BE2C (cell line): ENCODE results near the gene ANKRD6.

Experiments used
- DNase-seq: peaks from one replicate; pipeline ENCODE4 v3.0.0-alpha.2; 2020
- H3K27me3 ChIP-seq: fragments of 250-450 bp; sonication (Bioruptor Pico); 2 replicates; pipeline ENCODE4 v1.5.1; 2020; ENCODE audit warnings: mild to moderate bottlenecking
- H3K36me3 ChIP-seq: fragments of 250-450 bp; sonication (Bioruptor Pico); 2 replicates; pipeline ENCODE4 v1.5.1; 2020; ENCODE audit warnings: mild to moderate bottlenecking
- H3K4me1 ChIP-seq: fragments of 250-450 bp; sonication (Bioruptor Pico); 2 replicates; pipeline ENCODE4 v1.5.1; 2020
- H3K4me3 ChIP-seq: 2 replicates; pipeline ENCODE4 v1.5.1; 2011; ENCODE audit warnings: low read depth, low read length
- H3K9me3 ChIP-seq: fragments of 250-450 bp; sonication (Bioruptor Pico); 2 replicates; pipeline ENCODE4 v1.5.1; 2020
- TF ChIP-seq, protein P1 (sequence below): IDR thresholded peaks from 2 replicates; pipeline ENCODE4 v1.5.1; 2012; ENCODE audit warnings: mild to moderate bottlenecking, low read depth, low read length

Gene ANKRD6

DNA sequence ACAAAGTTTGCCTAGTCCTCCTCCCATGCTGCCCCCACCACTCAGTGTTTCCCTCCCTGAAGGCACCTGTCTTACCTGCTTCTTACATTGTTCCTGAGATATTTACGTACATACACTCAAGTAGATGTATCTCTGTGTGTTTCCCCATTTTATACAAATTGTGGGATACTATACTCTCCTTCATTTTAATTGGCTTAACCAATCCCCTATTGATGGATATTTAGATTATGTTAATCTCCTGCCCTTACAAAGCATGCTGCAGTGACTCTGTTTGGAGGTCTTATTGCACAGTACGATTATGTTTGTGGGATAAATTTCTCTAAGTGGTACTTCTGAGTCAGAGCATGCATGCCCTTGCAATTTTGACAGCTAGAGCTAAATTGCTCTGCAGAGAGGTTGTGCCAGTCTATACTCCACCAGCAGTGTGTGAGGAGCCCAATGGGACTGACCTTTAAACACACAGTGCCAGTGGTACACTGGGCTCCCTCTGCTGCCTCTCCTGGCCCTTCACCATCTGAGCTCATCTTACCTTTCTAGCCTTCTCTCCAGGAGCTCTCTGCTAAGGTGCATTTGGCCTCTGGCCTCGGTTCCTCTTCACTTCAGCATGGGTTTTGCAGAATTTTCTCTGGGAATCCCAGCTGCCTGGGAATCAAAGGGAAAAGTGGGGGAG is 148.2 kb downstream of the ANKRD6 start:
- Histone ChIP-seq H3K27me3 (no peaks in the 10 kb centered on the region), H3K9me3 (no peaks in the 10 kb centered on the region), H3K4me1 (no peaks in the 10 kb centered on the region), H3K4me3 (no peak overlapping the region), H3K36me3 (no peaks in the 10 kb centered on the region)
- TF ChIP-seq, protein P1, sequence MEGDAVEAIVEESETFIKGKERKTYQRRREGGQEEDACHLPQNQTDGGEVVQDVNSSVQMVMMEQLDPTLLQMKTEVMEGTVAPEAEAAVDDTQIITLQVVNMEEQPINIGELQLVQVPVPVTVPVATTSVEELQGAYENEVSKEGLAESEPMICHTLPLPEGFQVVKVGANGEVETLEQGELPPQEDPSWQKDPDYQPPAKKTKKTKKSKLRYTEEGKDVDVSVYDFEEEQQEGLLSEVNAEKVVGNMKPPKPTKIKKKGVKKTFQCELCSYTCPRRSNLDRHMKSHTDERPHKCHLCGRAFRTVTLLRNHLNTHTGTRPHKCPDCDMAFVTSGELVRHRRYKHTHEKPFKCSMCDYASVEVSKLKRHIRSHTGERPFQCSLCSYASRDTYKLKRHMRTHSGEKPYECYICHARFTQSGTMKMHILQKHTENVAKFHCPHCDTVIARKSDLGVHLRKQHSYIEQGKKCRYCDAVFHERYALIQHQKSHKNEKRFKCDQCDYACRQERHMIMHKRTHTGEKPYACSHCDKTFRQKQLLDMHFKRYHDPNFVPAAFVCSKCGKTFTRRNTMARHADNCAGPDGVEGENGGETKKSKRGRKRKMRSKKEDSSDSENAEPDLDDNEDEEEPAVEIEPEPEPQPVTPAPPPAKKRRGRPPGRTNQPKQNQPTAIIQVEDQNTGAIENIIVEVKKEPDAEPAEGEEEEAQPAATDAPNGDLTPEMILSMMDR, result no peak
- no peak for DNase-seq

DNA sequence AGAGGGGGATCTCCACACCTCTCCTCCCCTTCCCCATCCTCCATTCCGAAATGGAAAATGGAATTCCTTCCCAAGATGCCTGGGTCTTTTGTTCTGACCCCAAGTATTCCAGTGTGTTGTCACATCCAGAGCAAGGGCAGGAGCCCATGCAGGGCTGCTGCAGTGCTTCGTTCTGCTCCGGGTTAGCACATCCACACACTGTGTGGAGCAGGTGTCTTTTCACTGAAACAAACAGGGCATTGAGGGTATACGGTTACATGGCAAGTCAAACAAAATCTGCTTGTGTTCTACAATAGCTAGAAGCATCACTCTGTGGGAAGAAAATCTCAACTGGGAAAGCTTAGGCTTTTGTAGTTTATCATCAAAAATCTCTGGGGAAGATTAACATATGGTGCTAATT is 148.7 kb downstream of the ANKRD6 start:
- no peak for DNase-seq
- no peaks in the 10 kb centered on the region for H3K9me3 ChIP-seq
- H3K4me3 ChIP-seq, result no peak overlapping the region
- TF ChIP-seq, protein P1, result no peak
- no peaks in the 10 kb centered on the region for H3K36me3 ChIP-seq
- no peaks in the 10 kb centered on the region for H3K27me3 ChIP-seq
- no peaks in the 10 kb centered on the region for H3K4me1 ChIP-seq

DNA sequence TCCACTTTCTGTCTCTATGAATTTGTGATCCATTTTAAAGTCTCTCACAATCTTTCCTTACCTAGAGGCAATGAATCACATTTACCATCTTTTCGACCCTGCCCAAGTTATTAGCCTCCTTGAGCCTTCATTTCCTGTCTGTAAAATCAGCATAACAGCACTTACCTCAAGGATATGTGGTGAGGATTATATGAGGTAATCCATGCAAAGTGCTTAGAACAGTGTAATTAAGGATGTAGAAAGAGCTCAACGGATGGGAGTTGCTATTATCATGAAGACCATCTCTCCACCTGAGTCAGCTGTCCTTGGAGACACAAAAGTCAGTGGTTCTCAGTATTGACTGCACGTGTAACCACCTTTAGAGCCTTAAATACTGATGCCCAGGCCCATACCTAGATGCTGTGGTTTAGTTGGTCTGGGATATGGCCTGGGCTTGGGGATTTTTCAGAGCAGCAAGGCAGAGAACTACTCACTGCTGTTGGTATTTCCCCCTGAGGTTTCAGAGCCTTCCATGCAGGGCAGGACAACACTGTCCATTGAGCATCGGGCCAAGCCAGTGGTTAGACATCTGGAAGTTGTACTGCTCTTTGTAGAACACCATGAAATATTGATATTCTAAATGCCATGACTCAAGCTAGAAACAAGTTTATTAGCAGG is 149.8 kb downstream of the ANKRD6 start:
- TF ChIP-seq, protein P1, result no peak
- DNase-seq, result no peak
- H3K4me3 ChIP-seq, result no peak overlapping the region
- no peaks in the 10 kb centered on the region for H3K4me1 ChIP-seq
- H3K36me3 ChIP-seq, result no peaks in the 10 kb centered on the region
- H3K27me3 ChIP-seq, result no peaks in the 10 kb centered on the region
- no peaks in the 10 kb centered on the region for H3K9me3 ChIP-seq

DNA sequence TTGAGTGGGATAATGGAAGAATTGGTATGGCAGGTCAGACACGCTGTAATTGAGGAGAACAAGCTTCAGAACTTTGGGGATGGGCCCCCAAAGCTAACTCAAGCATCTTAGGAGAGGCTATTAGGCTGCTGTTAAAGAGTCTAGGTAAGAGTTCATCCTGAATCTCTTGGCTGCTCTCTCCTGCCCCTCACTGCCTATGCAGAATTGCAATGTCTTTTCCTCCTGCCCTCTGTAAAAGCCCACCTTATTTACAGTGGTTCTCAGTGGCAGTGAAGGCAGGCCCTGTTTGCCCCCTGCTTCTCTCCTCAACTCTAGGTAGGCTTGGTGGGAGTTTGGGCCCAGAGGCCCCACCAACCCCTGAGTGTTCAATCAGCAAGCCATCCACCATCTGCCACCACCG is 150.6 kb downstream of the ANKRD6 start:
- Histone ChIP-seq H3K9me3 (no peaks in the 10 kb centered on the region), H3K4me1 (no peaks in the 10 kb centered on the region), H3K27me3 (no peaks in the 10 kb centered on the region), H3K4me3 (no peak overlapping the region), H3K36me3 (no peaks in the 10 kb centered on the region)
- TF ChIP-seq, protein P1, result no peak
- DNase-seq, result no peak

DNA sequence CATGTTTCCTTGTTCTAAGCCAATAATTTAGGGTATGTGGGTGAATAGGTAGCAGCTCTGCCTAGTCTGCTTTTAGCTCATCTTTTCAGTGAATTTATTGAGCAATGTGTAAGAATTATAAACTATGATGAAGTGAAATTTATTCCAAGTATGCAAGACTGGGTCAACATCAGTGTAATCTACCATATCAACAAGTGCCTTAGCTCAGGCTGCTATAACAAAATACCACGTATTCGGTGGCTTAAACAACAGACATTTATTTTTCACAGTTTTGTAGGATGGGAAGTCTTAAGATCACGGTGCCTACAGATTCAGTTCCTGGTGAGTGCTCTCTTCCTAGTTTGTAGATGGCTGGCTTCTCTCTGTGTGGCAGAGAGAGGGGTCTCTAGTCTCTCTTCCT is 151.6 kb downstream of the ANKRD6 start:
- TF ChIP-seq, protein P1, result no peak
- Histone ChIP-seq H3K36me3 (no peaks in the 10 kb centered on the region), H3K27me3 (no peaks in the 10 kb centered on the region), H3K4me1 (no peaks in the 10 kb centered on the region), H3K4me3 (no peak overlapping the region), H3K9me3 (no peaks in the 10 kb centered on the region)
- DNase-seq, result no peak

DNA sequence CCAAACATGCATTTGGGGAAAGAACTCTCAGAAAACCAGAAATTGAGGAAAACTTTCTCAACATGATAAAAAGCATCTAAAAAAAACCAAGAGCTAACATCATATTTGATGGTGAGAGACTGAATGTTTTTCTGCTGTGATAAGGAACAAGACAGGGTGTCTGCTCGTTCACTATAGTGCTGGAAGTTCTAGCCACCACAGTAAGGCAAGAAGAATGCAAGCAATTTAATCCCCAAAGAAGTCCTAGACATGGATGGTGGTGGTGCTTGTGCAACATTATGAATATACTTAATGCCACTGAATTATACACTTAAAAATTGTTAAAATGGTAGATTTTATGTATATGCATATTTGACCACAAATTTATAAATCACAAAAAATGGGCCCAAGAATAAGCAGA is 152.2 kb downstream of the ANKRD6 start:
- TF ChIP-seq, protein P1, result no peak
- H3K4me1 ChIP-seq, result no peaks in the 10 kb centered on the region
- no peak for DNase-seq
- H3K36me3 ChIP-seq, result no peaks in the 10 kb centered on the region
- H3K27me3 ChIP-seq, result no peaks in the 10 kb centered on the region
- H3K4me3 ChIP-seq, result no peak overlapping the region
- H3K9me3 ChIP-seq, result no peaks in the 10 kb centered on the region
